ENCODE results near the gene NCOA7. TPM values are rescaled to one million over a fixed set of nuclear protein-coding genes. Genes with fewer than 3 reads are reported as not detected.

The NCOA7 gene
- total RNA-seq, 1 experiment from 2014 or later, result 13.8 TPM

DNA sequence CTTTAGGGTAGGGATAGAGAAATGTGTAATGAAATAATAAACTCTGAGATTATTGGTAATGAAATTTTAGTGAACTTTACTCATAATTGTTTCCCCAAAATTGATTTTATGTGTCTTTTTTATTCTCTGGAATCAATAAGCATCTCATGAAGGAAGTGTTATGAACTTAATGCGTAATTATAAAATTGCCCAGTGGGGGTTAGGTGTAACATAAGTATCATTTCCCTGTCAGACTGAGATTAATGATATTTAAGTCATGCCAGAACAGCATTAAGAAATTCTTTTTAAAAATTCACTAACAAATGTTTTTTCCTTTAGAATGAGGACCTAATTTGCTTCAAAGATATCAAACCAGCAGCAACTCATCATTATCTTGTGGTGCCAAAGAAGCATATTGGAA lies 175.8 kb downstream of the NCOA7 start:
- intact Hi-C loops (cut with micrococcal nuclease), result no loop called here
- H3K9ac ChIP-seq (ENCODE audit: low read length), result no peak overlapping the region
- no TSS peak for BruUV-seq (replicated peaks)
- ChIA-PET RAD21 (ENCODE audit: low non-redundant PET in 1 of 2, low total read pairs in 2 of 2, uncharacterized antibody in 2 of 2, unreplicated experiment in 2 of 2) (no interaction called here), CTCF (no interaction called here), POLR2A (no interaction called here)
- no peaks in the 10 kb centered on the region for H3K4me1 ChIP-seq (ENCODE audit: control insufficient read depth in 1 of 2, insufficient read depth in 2 of 2, low read length in 2 of 2)
- H3K4me3 ChIP-seq (replicated peaks in 1 of 2; ENCODE audit: low read depth in 1 of 2, low read length in 2 of 2), result no peak overlapping the region
- no peak overlapping the region for H2AFZ ChIP-seq (ENCODE audit: low read depth, low read length, poor library complexity, severe bottlenecking)
- H3K36me3 ChIP-seq (ENCODE audit: control insufficient read depth in 1 of 2, insufficient read depth in 2 of 2, low read length in 2 of 2), result no peaks in the 10 kb centered on the region
- TF ChIP-seq RAD21 (IDR thresholded peaks at IDR 0.05; ENCODE audit: low read depth), result no peak
- no peak for TF ChIP-seq SP1 (IDR thresholded peaks at IDR 0.05; ENCODE audit: low read depth)
- TF ChIP-seq POLR2AphosphoS5 (IDR thresholded peaks at IDR 0.05; ENCODE audit: low read depth, low read length), result no peak
- no peak for TF ChIP-seq EZH2 (IDR thresholded peaks at IDR 0.05)
- TF ChIP-seq SRF (IDR thresholded peaks at IDR 0.05; ENCODE audit: low read depth), result no peak
- H3K27me3 ChIP-seq (ENCODE audit: insufficient read depth, low read length), result no peaks in the 10 kb centered on the region
- no peaks in the 10 kb centered on the region for H3K9me2 ChIP-seq (ENCODE audit: insufficient read depth)
- no peak overlapping the region for H3K4me2 ChIP-seq (ENCODE audit: low read length)
- H3K79me2 ChIP-seq (ENCODE audit: insufficient read depth, low read length), result no peaks in the 10 kb centered on the region
- no peak overlapping the region for H3K27ac ChIP-seq (ENCODE audit: low read depth, low read length)
- DNase-seq (ENCODE audit: low read depth, low spot score) (no peak), ATAC-seq (no peak)
- no peaks in the 10 kb centered on the region for H3K9me3 ChIP-seq (ENCODE audit: control insufficient read depth in 1 of 2, insufficient read depth in 1 of 2, low read depth in 1 of 2, low read length in 2 of 2)
- H4K20me1 ChIP-seq (ENCODE audit: insufficient read depth), result no peaks in the 10 kb centered on the region

DNA sequence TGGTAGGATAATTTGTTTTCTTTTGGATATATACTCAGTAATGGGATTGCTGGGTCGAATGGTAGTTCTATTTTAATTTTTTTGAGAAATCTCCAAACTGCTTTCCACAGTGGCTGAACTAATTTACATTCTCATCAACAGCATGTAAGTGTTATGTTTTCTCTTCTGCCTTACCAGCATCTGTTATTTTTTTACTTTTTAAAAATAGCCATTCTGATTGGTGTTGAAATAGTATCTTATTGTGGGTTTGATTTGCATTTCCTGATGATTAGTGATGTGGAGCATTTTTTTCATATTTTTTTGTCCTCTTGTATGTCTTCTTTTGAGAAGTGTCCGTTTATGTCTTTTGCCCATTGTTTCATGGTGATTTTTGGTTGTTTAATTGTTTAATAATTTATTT lies 177.7 kb downstream of the NCOA7 start:
- no TSS peak for BruUV-seq (replicated peaks)
- no peak overlapping the region for H3K27ac ChIP-seq (ENCODE audit: low read depth, low read length)
- DNase-seq (ENCODE audit: low read depth, low spot score), result no peak
- H3K36me3 ChIP-seq (ENCODE audit: control insufficient read depth in 1 of 2, insufficient read depth in 2 of 2, low read length in 2 of 2), result no peaks in the 10 kb centered on the region
- ChIA-PET POLR2A (no interaction called here), RAD21 (ENCODE audit: low non-redundant PET in 1 of 2, low total read pairs in 2 of 2, uncharacterized antibody in 2 of 2, unreplicated experiment in 2 of 2) (no interaction called here), CTCF (no interaction called here)
- TF ChIP-seq SIN3A (IDR thresholded peaks at IDR 0.05; ENCODE audit: low read depth), result no peak
- H3K9me3 ChIP-seq (ENCODE audit: control insufficient read depth in 1 of 2, insufficient read depth in 1 of 2, low read depth in 1 of 2, low read length in 2 of 2), result no peaks in the 10 kb centered on the region
- no peak overlapping the region for H3K4me3 ChIP-seq (replicated peaks in 1 of 2; ENCODE audit: low read depth in 1 of 2, low read length in 2 of 2)
- no peaks in the 10 kb centered on the region for H3K4me1 ChIP-seq (ENCODE audit: control insufficient read depth in 1 of 2, insufficient read depth in 2 of 2, low read length in 2 of 2)
- no peak overlapping the region for H2AFZ ChIP-seq (ENCODE audit: low read depth, low read length, poor library complexity, severe bottlenecking)
- H3K9ac ChIP-seq (ENCODE audit: low read length), result no peak overlapping the region
- intact Hi-C loops (cut with micrococcal nuclease), result no loop called here
- H3K9me2 ChIP-seq (ENCODE audit: insufficient read depth), result no peaks in the 10 kb centered on the region
- H3K27me3 ChIP-seq (ENCODE audit: insufficient read depth, low read length), result no peaks in the 10 kb centered on the region
- H3K4me2 ChIP-seq (ENCODE audit: low read length), result no peak overlapping the region
- no peak for ATAC-seq
- H3K79me2 ChIP-seq (ENCODE audit: insufficient read depth, low read length), result no peaks in the 10 kb centered on the region
- no peaks in the 10 kb centered on the region for H4K20me1 ChIP-seq (ENCODE audit: insufficient read depth)
